A549 treated with GW870086 at 1 μM for 4 hours (cell line): ENCODE data around the gene SLC34A1. TPM values are rescaled to one million over a fixed set of nuclear protein-coding genes. Genes with fewer than 3 reads are reported as not detected.

ENCODE experiments used
- total RNA-seq: library from RNA; stranded (reverse); fragments of 200-300 nt; extraction: Qiagen RNA extraction; gene quantifications from 5 replicates; pipeline ENCODE4 v1.2.3, GENCODE V29; 2022; ENCODE audit warnings: low read depth

Gene SLC34A1, protein sequence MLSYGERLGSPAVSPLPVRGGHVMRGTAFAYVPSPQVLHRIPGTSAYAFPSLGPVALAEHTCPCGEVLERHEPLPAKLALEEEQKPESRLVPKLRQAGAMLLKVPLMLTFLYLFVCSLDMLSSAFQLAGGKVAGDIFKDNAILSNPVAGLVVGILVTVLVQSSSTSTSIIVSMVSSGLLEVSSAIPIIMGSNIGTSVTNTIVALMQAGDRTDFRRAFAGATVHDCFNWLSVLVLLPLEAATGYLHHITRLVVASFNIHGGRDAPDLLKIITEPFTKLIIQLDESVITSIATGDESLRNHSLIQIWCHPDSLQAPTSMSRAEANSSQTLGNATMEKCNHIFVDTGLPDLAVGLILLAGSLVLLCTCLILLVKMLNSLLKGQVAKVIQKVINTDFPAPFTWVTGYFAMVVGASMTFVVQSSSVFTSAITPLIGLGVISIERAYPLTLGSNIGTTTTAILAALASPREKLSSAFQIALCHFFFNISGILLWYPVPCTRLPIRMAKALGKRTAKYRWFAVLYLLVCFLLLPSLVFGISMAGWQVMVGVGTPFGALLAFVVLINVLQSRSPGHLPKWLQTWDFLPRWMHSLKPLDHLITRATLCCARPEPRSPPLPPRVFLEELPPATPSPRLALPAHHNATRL
- not detected in 5 replicates for total RNA-seq

DNA sequence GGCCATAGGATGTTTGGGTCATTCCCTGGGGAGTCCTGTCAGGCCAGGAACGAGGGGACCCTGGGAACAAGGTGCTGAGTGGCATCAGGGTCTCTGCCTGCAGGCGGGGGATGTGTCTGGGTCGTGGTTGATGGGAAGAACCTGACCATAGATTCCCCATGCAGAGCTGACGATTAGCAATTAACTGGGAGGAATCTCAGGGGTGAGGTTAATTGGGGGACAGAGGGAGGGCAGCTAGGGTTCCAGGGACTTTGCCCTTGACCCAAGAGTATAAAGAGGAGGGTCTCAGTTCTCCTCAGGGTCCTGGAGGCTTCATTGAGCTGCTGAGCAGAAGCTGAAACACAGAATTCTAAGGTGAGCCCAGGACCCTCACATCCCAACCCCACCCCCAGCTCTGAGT is at the start of gene SLC34A1:
Gene SLC34A1, plus strand, starts transcription at position 301 of the 400 bp plus-strand sequence. CDS start 1,308 bp downstream, outside the sequence.

DNA sequence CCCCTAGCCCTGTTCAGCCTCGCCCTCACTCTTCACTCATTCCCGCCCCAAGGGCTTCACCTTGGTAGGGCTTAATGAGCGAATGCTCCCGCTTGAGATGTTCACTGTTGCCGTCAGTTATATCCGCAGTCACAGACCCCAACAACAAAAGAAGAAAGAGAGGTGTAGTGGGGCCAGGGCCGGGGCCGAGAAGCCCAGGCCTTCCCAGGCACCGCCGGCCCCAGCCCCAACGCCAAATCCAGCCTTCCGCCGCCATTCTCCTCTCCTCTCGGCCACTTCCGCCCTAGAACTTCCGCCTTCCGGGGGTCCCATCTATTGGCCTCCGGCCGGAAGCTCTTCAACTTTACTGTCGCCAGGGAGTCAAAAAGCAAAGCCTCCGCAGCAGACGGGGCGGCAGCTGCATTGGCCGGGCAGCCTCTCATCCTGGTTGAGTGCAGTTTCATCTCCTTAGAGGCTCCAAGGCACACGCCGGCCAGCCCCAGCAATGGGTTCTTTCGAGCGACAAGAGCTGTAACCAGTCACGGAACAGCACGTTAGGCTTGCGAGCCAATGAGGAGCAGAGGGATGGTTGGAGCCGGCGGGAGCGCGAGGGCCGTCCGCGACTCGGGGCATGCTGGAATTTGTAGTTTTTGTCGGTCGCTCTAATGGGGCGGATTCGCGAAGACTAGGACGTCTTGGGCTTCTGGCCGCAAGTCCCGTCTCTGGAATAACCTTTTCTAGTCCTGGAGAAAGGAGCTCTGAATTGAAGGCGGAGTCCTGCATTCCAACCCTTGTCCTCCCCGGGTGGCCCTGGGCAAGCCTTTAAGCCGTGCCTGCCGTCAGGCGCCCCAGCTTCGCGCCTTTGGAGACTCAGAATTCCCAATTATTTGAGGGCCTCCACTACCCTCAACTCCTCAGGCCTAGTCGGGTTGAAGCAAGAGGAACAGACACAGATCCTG is 32.6 kb upstream of the SLC34A1 start, which contains the start of gene LMAN2:
Gene LMAN2, minus strand, starts transcription at position 277 of the 938 bp plus-strand sequence. Its CDS starts 21 bp downstream, at position 256.

DNA sequence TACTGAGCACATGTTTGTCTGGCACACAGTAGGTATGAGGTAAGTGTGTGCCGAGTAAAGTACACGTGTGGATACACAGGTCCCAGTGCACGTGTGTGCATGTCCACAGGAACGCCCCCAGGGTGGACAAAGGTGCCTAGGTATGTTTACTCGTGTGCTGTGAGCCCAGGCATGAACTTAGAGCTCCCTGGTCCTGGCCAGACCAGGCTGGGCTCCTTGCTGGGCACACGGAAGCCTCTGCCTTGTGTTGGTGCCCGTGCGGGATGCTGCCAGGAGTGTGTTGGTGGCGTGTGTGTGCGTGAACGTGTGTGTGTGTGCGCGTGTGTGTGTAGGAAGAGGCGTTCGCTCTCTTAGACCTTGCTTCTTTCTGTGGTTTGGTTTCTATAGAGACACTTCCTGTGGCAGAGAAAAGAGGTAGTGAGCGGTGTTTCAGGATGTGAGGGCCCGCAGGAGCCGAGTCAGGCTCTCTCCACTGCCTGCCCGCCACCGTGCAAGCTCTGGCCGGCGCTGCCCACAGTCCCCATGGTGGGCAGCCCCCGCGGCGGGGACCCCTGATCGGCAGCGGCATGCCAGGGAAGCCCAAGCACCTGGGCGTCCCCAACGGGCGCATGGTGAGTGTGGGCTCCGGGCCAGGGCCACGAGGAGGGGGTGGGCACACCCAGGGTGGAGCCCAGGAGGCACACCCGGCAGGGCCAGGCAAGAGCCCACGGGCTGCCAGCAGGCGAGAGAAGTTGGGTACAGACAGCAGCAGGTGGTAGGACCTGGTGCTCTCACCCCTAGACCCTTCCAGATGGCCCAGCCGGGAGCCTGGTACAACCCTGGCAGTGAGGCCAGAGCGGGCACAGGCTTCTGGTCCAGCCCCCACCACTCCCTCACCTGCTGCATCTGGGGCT is 26.5 kb upstream of the SLC34A1 start, which contains the start of gene RGS14:
Gene RGS14, plus strand, starts transcription at position 466 of the 893 bp plus-strand sequence. Its CDS starts 101 bp downstream, at position 567.

DNA sequence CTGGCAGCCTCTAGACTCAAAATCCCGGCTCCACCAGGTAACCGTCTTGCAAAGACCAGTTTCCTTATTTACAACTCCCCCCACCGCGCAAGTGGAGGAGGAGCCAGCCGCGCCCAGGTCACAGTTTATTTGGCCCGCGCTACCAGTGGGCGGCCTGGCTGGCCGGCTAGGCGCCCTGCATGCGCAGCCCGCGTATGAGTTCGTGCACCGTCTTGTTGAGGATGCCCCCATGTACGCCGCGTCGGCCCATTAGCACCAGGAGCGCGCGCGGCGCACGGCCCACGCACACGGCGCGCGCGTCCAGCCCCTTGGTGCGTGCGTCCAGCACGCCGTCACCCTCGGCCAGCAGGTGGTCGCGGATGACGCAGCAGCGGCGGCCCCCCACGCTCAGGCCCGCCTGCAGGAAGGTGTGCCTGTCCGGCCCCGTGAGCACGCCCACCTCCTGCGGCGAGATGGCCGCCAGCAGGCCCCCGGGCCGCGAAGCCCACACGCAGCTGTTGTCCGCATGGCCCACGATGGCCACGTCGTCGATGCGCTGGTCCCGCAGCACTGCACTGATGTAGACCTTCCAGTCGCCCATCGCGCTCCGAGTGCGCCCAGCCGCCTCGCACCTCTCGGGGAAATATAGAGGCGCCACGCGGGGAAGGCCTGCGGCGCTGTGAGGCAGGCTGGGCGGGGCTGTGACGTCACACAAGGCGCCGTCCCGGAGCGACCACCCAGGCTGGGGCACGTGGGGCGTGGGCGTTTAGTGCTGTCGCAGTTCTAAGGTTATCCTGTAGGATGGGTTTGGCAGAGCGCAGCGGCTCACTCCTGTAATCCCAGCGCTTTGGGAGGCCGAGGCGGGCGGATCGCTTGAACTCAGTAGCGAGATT is 16.0 kb downstream of the SLC34A1 start, which contains the start of gene PFN3:
Gene PFN3, minus strand, starts transcription at position 665 of the 872 bp plus-strand sequence. Its CDS starts 85 bp downstream, at position 580.

DNA sequence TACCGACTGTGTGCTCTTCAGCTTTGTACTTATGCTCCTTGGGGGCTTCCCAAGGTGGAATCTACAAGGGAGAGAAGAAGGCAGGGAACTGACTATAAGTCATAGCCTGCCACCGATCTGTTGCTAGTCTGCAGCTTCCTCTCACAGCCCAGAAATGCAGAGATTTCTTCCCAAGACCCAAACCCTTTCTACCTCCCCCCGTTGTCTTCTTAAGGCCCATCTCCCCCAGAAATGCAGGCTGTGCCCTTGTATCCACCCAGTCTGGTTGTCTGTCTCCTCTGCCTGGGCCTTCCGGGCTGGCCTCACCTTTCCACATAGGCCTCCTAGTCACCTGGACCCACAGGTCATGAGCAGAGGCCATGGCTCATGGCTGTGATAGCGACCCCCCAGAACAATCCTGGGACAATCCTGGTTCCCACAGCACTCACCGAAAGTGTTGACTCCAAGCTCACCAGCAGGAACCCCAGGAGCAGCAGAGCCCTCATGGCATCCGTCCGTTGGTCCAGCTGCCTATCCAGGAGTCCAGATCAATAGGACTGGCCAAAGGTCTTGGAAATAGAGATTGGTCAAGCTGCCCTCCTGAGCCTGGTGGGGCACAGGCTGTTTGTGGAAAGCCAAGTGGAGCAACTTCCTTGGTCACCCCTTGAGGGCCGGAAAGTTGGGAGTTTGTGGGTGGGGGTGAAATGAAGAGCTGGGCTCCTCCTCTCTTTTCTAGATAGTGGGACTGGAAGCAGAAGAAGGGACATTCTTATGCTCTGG is 25.0 kb downstream of the SLC34A1 start, which contains the start of gene F12:
Gene F12, minus strand, starts transcription at position 522 of the 759 bp plus-strand sequence. Its CDS starts 37 bp downstream, at position 485.

DNA sequence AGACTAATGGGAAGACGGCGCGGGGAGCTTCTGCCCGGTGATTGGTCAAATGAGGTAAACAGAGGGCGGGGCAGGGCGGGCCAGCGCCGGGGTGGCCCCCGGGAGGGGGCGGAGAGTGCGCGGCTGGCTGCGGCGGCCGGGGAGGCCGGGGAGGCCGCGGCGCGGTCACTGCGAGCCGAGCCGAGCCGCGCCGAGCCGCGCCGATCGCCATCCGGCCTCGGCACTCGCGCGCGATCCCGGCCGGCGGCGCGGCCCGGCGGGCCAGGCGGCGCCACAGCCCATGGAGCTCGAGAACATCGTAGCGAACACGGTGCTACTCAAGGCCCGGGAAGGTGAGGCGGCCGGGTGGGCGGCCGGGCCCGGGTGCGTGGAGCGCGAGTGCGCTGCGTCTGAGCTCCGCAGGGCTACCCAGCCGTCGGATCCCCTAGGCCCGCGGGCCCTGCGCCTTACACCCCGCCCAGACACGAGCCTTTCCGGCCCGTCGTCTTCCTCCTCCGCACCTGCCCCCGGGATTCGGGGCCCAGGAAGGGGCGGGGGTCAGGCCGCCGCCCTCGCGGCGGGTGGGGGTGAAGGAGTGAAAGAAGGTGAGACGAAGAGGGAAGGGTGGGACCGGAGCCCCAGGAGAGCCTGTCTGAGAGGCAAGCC is 42.5 kb downstream of the SLC34A1 start, which contains the start of gene GRK6:
Gene GRK6, plus strand, starts transcription at position 111 of the 645 bp plus-strand sequence. Its CDS starts 170 bp downstream, at position 281.

DNA sequence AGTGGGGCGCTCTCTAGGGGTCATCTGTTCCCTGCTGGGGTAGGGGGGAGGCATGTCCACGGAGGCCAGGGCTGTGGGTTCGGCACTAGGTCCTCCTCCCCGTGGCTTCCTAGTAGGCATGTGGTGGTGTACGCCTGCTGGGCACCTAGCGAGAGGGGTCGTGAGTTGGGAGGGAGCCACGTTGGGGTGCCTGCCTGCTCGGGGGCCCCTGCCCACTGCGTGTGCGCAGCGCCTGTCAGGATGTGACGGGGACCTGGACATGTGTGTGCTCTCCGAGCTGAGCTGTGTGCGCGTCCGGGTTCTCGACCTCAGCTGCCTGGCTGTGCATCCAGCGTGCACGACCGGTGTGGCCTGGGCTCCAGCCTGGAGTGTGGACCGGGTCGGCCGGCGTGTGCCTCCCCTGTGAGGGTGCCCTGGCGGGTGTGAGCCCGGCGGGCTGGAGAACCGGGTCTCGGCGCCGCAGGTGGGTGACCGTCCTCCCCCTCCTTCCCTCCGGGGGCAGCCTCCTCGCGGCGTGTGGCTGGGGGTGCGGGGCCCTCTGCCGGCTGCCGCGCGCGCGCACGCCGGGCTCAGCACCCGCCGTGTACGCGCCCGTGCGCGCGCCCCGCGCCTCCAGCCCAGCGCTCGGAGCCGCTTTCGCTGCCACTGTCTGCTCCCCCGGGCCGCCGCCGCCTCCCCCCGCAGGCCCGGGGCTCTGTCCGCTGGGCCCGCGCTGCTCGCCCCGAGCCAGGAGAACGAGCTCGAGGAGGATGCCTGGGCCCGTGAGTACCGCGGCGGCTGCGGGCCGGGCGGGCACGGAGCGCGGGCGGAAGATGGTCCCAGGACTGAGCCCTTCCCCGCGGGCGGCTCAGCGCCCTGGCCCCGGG is 62.2 kb downstream of the SLC34A1 start, which contains the start of gene PRR7:
Gene PRR7, plus strand, starts transcription at position 615 of the 866 bp plus-strand sequence. CDS start 8,254 bp downstream, outside the sequence.

Other genes starting within 250 kb of the SLC34A1 start
- 22.5 to 26.9 TPM (median 24.5 TPM) in 5 replicates for gene RAB24, start 80.7 kb upstream of the SLC34A1 start, total RNA-seq
- gene PRELID1, start 80.6 kb upstream of the SLC34A1 start, total RNA-seq: 304 to 397 TPM (median 381 TPM) in 5 replicates
- gene MXD3, start 72.5 kb upstream of the SLC34A1 start, total RNA-seq: 14.2 to 18.0 TPM (median 16.0 TPM) in 5 replicates
- 184 to 212 TPM (median 199 TPM) in 5 replicates for gene LMAN2, start 32.8 kb upstream of the SLC34A1 start, total RNA-seq
- 2.3 to 7.2 TPM (median 5.4 TPM) in 5 replicates for gene RGS14, start 26.5 kb upstream of the SLC34A1 start, total RNA-seq
- gene PFN3, start 16.2 kb downstream of the SLC34A1 start, total RNA-seq: not detected in 5 replicates
- 14.3 to 24.6 TPM (median 22.9 TPM) in 5 replicates for gene F12, start 25.1 kb downstream of the SLC34A1 start, total RNA-seq
- gene GRK6, start 42.2 kb downstream of the SLC34A1 start, total RNA-seq: 18.6 to 27.2 TPM (median 25.2 TPM) in 5 replicates
- 18.7 to 32.3 TPM (median 31.1 TPM) in 5 replicates for gene PRR7, start 62.4 kb downstream of the SLC34A1 start, total RNA-seq
- 54.5 to 69.5 TPM (median 65.6 TPM) in 5 replicates for gene DBN1, start 89.2 kb downstream of the SLC34A1 start, total RNA-seq
- gene PDLIM7, start 113.2 kb downstream of the SLC34A1 start, total RNA-seq: 65.9 to 84.5 TPM (median 83.1 TPM) in 5 replicates
- 2.4 to 5.6 TPM (median 4.3 TPM) in 5 replicates for gene DOK3, start 125.4 kb downstream of the SLC34A1 start, total RNA-seq
- 84.7 to 106 TPM (median 101 TPM) in 5 replicates for gene DDX41, start 132.5 kb downstream of the SLC34A1 start, total RNA-seq
- gene FAM193B, start 170.1 kb downstream of the SLC34A1 start, total RNA-seq: 16.9 to 28.1 TPM (median 26.8 TPM) in 5 replicates
- gene TMED9, start 207.8 kb downstream of the SLC34A1 start, total RNA-seq: 273 to 293 TPM (median 280 TPM) in 5 replicates
- gene B4GALT7, start 215.7 kb downstream of the SLC34A1 start, total RNA-seq: 21.4 to 28.5 TPM (median 25.7 TPM) in 5 replicates